ENCODE results near the gene CABP4.
A peak's percentile ranks its signal among the peaks of the same experiment; 100 is the strongest.
"Not testable (repeated sequence)": the region's sequence is repeated elsewhere in the genome, so short reads cannot be mapped to it uniquely, and the experiment has no call there.

The CABP4 gene

DNA sequence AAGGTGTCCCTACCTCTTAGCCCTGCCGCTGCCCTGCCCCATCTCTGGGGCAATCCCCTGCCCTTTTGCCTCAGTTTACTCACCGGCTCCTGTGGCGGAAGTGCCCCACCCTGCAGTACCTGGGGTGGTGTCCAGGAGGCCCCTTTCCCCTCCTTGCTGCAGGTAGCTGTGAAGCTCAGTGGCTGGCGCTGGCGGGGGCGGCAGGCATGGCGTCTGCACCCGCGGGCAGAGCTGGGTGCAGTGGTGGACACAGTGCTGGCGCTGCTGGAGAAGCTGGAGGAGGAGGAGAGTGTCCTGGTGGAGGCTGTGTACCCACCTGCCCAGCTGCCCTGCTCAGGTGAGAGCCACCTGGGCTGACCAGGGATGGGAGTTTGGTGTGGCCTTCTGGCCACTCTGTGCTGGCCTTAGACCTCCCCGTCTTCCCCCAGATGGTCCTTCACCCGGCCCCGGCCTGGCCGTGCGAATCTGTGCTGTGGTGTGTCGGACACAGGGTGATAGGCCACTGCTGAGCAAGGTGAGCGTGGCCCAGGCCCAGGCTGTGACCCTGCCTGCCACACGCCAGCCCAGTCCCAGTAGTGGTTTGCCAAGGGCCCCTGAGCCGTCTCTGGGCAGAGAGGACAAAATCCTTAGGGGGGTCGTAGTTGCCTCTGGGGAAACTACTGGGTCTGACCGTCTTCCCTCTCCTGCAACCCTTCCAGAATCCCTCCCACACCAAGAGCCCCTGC is 35.7 kb upstream of the CABP4 start:
- no peak for DNase-seq (ENCODE audit: low read depth in 2 of 2)

GRCh38 chr11:67420147-67420645 is 35.0 kb upstream of the CABP4 start:
- no peak for DNase-seq (ENCODE audit: low read depth in 2 of 2)

DNA sequence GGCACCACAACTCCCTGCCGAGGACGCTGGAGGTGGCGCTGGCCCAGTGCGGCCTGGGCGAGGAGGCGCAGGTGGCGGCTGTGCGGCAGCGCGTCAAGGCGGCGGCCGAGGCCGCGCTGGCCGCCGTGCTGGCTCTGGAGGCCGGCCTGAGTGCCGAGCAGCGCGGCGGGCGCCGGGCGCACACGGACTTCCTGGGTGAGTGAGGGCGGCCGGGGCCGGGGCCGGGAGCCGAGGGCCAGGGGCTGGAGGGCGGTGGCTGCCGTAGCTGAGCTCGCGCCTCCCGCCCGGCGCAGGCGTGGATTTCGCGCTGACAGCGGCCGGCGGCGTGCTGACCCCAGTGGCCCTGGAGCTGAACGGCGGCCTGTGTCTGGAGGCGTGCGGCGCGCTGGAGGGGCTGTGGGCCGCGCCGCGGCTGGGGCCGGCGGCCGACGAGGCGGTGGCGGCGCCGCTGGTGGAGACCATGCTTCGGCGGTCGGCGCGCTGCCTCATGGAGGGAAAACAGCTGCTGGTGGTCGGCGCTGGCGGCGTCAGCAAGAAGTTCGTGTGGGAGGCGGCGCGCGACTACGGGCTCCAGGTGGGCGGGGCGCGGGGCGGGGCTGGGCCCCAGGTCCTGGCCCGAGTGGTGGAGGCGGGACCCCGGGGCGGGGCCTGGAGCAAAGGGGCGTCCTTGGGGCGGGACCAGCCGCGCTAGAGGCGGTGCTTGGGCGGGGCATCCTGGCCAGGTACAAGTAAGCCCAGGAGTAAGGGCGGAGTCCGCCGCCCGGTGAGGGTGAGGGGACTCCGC is 34.3 kb upstream of the CABP4 start:
- peak; percentile 96 to 99 for DNase-seq (ENCODE audit: low read depth in 2 of 2)

GRCh38 chr11:67421430-67422031 is 33.6 kb upstream of the CABP4 start:
- no peak for DNase-seq (ENCODE audit: low read depth in 2 of 2)

- no peak for DNase-seq (ENCODE audit: low read depth in 2 of 2)
Measured at GRCh38 chr11:67422891-67423290, 32.3 kb upstream of the CABP4 start.

DNA sequence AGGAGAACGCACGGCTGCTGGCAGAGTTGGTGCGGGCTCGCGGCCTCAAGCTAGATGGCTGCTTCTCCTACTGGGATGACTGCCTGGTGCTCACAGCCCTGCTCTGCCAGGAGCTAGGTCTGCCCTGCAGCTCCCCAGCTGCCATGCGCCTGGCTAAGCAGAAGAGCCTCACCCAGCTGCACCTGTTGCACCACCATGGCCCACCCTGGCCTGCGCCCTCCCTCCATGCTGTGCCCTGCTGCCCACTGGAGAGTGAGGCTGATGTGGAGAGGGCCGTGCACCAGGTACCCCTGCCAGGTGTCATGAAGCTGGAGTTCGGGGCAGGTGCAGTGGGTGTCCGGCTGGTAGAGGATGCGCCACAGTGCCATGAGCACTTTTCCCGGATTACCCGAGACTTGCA is 31.7 kb upstream of the CABP4 start:
- no peak for DNase-seq (ENCODE audit: low read depth in 2 of 2)

- DNase-seq (ENCODE audit: low read depth in 2 of 2) = no peak
Measured at GRCh38 chr11:67423891-67424613, 31.1 kb upstream of the CABP4 start.

GRCh38 chr11:67427364-67427859 is 27.7 kb upstream of the CABP4 start:
- not testable (repeated sequence) for DNase-seq (ENCODE audit: low read depth in 2 of 2)

DNA sequence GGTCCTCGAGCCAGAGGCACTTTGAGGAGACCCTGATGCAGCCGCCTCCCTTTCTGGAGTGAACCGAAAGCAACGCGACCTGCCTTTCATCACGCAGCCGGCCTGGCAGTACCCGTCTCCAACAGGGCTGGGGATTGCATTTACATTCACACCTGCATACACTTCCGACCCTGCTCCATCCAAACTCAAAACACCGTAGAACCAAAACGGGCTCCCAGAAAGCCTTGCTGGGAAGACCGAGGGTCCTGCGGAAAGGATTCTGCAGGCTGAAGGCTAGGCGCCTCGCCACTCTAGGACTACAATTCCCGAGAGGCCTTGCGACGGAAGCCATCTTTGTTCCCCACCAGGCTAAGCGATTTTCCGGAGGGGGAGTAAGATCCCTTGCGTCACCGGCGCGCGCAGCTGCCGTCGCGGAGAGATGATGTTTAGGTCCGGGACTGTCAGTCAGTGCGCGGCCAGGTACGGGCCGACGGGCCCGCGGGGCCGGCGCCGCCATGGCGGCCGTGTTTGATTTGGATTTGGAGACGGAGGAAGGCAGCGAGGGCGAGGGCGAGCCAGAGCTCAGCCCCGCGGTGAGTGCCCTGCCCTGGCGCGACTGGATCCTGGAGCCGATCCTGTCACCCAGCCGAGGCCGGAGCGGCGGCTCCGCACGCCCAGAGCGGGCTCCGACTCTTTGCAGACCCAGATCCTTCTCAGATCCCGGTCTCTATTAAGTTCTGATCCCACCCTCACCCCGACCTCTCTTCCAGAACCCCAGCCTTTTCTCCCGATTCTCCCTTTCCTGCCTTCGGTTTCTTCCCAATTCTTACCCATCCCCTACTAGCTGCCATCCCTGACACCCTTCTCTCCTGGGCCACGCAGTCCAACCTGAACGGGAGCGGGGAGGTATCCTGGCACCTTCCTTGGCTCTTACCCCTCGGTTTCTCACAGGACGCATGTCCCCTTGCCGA is 26.8 kb upstream of the CABP4 start, which contains the start of gene RPS6KB2:
RPS6KB2 (plus strand) TSS at position 443 of the 950 bp plus-strand sequence; CDS start at position 495, 52 bp downstream.
- peak; percentile 98 to 99 for DNase-seq (ENCODE audit: low read depth in 2 of 2)

- DNase-seq (ENCODE audit: low read depth in 2 of 2) = no peak
Measured at GRCh38 chr11:67429038-67429668, 26.0 kb upstream of the CABP4 start.

DNA sequence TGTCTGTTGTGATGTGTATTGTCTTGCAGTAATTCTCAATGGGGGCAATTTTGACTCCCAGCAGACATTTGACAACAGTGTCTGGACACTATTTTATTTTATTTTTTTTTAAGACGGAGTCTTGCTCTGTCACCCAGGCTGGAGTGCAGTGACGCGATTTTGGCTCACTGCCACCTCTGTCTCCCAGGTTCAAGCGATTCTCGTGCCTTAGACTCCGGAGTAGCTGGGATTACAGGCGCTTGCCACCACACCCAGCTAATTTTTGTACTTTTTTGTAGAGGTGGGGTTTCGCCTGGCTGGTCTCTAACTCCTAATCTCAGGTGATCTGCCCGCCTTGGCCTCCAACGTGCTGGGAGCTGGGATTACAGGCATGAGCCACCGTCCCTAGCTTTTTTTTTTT is 25.4 kb upstream of the CABP4 start:
- no peak for DNase-seq (ENCODE audit: low read depth in 2 of 2)

DNA sequence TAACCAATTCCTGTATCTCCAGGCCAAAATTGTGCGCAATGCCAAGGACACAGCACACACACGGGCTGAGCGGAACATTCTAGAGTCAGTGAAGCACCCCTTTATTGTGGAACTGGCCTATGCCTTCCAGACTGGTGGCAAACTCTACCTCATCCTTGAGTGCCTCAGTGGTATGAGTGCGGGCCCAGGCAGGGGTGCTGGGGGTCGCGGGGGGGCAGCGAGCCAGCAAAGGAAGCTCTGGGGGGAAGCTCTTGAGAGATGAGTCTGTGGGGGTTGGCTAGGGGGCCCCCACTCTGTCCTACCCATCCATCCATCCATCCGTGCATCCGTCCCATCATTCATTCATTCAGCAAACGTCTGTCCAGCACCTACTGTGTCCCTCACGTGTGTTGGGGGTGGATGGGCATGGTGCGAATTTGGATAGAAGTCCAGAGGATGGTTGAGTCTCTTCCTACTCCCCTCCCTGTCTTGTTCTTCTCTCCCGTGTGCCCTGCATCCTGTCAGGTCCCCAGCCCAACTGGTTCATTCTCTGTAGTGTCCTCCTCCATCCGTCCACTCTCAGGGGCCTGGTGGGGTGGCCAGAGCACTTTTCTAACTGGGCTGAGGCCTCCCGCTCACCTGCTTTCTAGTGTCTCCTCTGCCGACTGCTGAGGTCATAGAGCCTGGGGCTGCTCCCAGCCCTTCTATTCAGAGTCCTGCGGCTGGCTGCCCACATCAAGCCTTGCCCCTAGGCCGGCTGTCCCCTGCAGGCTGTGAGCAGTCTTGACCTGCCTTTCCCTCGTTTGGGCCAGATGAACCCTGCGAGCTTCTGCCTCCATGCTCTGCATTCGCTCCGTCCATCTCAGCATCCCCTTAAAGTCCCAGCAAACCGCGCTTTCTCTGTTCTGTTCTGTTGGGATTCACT is 23.6 kb upstream of the CABP4 start:
- DNase-seq (ENCODE audit: low read depth in 2 of 2) = no peak

- DNase-seq (ENCODE audit: low read depth in 2 of 2) = no peak
Measured at GRCh38 chr11:67432655-67433349, 22.4 kb upstream of the CABP4 start.

DNA sequence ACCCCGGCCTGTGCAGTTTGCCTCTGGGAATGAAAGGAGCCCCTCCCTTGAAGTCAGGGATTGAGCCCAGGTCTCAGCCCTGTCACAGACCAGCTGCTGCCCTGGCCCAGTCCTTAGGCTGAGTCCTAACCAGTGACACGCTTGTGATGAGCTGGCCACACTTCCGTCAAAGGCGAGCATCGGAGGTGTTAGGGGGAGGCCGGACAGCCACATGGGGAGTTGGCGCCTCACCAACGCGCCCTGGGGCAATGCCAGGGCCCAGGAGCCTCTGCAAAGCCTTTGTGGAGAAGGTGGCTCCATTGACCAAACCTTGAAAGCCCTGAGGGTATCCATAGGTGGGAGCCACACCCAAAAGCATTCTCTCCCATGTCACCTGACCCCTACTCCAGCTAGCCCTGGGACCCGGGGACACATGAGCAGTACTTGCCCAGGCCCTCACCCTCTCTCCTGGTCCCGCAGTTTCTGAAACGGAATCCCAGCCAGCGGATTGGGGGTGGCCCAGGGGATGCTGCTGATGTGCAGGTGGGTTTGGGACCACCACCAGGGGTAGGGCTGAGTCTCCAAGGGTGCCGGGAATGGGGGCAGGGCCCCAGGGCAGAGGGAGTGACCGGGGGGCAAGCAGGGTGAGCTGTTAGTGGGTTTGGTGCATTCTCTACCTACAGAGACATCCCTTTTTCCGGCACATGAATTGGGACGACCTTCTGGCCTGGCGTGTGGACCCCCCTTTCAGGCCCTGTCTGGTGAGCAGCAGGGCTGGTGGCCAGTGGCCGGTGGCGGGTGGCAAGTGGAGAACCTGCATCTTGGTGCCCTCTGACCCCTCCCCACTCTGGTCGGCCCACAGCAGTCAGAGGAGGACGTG is 21.4 kb upstream of the CABP4 start:
- DNase-seq (ENCODE audit: low read depth in 2 of 2) = no peak

DNA sequence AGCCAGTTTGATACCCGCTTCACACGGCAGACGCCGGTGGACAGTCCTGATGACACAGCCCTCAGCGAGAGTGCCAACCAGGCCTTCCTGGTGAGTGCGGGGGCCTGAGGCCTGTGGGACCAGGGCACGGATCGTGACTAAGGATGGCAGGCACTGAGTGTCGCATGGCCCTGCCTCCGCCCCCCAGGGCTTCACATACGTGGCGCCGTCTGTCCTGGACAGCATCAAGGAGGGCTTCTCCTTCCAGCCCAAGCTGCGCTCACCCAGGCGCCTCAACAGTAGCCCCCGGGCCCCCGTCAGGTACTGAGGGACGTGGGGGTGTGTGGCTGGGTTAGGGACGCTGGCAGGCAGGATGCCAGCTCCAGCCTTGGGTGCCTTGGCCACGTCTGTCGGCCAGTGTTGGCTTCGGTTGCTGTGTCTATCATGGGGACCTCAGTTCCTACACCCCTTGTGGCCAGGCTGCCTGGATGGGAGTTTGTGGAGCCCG is 20.7 kb upstream of the CABP4 start:
- DNase-seq (ENCODE audit: low read depth in 2 of 2) = no peak

DNA sequence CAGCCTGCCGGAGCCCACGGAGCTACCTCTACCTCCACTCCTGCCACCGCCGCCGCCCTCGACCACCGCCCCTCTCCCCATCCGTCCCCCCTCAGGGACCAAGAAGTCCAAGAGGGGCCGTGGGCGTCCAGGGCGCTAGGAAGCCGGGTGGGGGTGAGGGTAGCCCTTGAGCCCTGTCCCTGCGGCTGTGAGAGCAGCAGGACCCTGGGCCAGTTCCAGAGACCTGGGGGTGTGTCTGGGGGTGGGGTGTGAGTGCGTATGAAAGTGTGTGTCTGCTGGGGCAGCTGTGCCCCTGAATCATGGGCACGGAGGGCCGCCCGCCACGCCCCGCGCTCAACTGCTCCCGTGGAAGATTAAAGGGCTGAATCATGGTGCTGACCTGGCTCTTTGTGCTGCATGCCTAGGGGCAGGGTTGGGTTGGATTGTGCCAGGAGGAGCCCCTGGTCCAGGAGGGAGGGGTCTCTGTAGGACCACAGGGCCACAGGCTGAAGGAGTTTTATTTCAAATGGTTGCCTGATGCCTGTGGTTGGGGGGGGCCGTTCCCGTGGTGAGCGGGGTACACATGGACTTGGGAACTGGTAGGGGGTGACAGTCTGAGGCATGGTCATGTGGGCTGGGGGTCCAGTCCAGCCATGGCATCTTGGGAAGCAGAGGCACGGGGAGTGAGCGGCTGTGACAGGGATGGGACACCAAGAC is 20.0 kb upstream of the CABP4 start:
- no peak for DNase-seq (ENCODE audit: low read depth in 2 of 2)
